HG03066 (cell line): Measurements from ENCODE around the gene CD63.

Source experiments
- ATAC-seq: cut with Tn5 transposase; IDR thresholded peaks from one replicate; pipeline ENCODE4 v1.9.1; 2021; ENCODE audit warnings: low read depth; ENCODE audit not compliant: unreplicated experiment

Gene CD63

DNA sequence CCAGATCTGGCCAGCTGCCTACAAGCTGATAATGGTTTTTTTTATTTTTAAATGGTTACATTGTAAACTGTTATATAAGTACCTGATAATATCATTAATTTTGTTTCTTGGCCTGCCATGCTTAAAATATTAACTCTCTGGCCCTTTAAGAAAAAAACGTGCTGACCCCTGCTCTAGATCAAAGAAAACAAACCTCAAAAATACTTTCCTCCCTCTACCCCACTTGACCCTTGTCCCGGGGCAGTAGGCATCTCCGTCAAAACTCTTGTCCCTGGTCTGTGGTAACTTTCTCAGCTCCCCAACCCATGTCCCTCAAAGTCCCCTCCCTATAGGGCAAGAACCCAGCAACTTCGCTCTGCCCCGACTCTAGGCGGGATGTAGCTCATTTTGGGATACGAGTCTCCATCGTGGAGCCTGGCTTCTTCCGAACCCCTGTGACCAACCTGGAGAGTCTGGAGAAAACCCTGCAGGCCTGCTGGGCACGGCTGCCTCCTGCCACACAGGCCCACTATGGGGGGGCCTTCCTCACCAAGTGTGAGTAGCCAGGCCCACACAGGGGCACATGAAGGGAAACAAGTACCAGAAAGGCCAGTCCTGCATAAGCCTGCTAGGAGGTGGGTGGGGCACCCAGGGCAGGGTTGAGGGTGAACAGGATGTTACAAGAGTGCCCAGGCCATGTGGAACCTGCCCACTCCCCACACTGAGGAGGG lies 5.1 kb downstream of the CD63 start:
- no peak for ATAC-seq

DNA sequence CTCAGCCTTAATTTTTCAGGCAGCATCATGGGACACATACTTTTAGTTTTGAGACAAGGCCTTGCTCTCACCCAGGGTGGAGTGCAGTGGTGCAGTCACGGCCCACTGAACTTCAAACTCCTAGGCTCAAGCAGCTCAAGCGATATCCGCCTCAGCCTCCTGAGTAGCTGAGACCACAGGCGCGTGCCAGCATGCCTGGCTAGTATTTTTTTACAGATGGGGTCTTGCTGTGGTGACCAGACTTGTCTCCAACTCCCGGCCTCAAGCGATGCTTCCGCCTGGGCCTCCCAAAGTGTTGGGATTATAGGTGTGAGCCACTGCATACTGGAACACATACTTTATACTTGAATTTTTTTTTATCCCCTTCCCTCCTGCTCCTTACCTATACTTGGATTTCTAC lies 5.9 kb downstream of the CD63 start:
- ATAC-seq, result no peak

GRCh38 chr12:55721601-55722213 lies 7.1 kb downstream of the CD63 start:
- no peak for ATAC-seq

DNA sequence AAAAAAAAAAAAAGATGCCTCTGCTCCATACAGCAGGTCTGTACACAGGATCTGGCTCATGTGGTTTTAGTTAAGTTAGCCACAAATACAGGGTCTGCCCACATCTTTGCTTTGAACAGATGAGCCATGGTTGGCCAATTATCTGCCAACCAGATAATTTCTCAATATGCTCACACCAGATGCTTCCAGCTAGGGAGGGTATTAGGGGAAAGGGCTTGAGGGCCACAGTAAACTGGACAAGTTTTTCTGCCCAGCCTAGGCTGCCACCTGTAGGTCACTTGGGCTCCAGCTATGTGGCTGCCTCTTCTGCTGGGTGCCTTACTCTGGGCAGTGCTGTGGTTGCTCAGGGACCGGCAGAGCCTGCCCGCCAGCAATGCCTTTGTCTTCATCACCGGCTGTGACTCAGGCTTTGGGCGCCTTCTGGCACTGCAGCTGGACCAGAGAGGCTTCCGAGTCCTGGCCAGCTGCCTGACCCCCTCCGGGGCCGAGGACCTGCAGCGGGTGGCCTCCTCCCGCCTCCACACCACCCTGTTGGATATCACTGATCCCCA lies 7.8 kb downstream of the CD63 start:
- no peak for ATAC-seq

DNA sequence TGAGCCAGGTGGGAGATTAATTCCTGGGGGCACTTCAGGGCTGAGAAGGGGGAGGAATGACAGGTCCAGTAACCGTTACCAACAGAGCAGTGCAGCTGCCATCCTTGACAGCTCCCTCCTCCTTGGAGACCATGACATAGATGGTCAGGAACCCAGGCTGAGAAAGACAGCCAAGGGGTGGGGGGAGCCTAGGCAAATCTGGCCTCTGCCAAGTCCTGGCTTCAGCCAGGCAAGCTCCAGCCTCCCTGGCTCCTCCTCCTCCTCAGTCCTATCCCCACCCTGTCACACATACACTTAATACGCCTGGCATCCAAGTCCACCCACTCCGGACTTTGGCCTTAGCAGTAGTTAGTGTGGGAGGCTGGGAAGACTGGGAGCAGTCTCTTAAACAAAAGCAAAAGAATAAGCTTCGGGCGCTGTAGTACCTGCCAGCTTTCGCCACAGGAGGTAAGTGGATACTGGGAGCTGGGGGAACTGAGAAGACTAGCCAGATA lies 8.7 kb downstream of the CD63 start, which contains the start of gene RDH5:
TSS of gene RDH5 (plus strand) at position 323 of the 494 bp plus-strand sequence. CDS start 792 bp downstream, outside the sequence.
- ATAC-seq, result no peak

DNA sequence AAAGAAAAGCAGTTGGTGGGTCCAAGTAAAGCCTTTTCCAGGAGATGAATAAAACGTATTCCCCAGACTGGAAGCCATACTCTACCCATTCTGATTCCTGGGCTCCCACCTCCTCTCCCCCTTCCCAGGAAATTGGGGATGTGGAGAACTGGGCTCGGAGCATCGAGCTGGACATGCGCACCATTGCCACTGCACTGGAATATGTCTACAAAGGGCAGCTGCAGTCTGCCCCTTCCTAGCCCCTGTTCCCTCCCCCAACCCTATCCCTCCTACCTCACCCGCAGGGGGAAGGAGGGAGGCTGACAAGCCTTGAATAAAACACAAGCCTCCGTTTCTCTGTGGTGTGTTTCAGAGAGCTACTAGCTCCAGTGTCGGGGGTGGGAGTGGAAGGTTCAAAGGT lies 9.4 kb downstream of the CD63 start:
- no peak for ATAC-seq

- ATAC-seq, result no peak
Observed at GRCh38 chr12:55718624-55719275, 10.1 kb downstream of the CD63 start.

GRCh38 chr12:55718015-55718414 lies 10.8 kb downstream of the CD63 start:
- ATAC-seq, result no peak

DNA sequence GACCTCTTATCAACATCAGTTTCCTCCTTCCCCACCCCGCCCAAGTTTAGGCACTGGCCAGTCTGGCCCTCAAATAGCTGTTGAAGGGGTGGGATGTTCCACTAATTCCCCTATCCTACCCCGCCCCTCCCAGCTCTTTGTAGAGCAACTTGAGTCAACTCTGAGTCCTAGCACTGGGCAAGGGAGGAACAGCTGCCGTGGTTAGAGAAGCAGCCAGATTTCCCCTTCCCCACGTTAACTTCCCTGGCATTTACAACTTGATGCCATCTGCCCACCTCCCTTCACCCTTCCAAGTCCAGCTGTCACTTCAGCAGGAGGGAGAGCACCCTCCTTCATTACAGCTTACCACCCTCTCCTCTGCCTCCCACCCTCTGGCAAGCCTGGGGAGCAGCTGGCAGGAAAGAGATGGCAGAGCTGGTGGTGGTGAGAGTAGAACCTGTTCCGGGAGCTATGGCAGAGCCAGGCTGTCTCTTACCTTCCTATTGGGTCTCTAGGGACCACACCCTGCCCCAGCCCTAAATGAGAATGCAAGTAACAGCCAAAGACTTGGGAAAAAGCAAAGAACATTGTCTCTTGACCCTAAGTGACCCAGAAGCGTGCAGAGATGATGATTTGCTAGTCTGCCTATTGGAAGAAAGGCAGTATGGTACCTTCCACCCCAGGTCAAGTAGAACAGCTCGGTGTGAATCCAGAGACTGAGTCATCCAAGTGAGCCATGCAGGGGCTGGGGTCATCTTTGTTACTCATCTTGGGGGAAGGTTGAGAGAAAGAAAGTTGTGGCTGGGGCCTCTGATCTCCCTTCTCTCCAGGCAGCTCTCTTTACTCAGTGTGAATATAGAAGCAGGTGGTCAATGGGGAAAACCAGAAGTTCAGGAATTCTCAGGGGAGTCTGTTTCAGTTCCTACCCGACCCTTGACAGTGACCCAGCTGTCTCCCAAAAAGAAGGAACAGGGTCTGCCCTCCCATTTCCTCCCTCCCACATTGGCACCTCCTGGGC lies 11.5 kb downstream of the CD63 start:
- ATAC-seq, result no peak

- ATAC-seq, result no peak
Observed at GRCh38 chr12:55716582-55716957, 12.2 kb downstream of the CD63 start.

- ATAC-seq, result peak; percentile 93
Observed at GRCh38 chr12:55715833-55716581, 12.8 kb downstream of the CD63 start, which contains the start of gene BLOC1S1. BLOC1S1 (plus strand) TSS chr12:55716046; CDS start chr12:55716052, 6 bp downstream.

DNA sequence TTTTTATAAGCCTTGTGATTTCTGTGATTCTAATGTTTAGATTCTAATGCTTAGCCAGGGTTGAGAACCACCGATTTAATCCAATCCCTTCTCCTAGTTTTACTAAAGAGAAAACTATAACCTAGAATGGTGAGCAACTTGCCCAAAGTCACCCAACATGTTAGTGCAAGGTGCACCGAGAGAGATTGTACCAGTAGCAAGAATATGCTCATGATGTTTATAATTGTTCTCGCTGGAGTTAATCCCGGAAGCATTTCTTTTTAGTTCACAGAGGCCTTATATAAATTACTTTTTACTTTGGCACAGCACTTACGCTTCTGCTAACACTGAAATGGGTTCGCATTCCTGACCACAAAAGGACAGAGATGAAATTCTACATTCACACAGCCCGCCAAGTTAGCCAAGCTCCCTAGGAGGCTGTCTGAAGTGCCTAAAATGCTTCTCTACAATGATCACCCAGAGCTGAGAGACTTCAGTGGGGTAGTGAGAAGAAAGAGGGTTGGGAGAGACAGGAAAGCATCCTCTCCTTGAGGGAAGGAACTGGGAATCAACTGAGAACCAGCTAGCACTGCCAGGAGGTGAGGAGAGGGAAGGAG lies 13.5 kb downstream of the CD63 start:
- ATAC-seq, result no peak

DNA sequence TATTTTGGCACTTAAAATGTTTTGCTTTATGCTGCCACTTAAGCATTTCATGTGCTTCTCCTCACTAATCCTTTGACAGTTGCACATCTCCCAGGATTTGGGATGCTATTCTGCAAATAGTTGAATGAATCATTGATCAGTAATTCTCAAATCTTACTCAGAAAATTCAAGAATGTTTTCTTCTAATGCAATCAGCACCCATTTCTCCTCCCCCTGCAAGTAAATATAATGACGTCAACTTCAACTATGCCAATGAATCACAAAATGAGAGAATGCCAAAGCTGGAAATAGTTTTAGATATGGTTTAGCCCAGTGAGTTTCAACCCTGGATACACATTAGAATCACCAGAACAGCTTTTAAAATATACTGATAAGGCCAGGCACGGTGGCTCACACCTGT lies 15.1 kb downstream of the CD63 start:
- ATAC-seq, result no peak

GRCh38 chr12:55712700-55713415 lies 16.0 kb downstream of the CD63 start:
- no peak for ATAC-seq

DNA sequence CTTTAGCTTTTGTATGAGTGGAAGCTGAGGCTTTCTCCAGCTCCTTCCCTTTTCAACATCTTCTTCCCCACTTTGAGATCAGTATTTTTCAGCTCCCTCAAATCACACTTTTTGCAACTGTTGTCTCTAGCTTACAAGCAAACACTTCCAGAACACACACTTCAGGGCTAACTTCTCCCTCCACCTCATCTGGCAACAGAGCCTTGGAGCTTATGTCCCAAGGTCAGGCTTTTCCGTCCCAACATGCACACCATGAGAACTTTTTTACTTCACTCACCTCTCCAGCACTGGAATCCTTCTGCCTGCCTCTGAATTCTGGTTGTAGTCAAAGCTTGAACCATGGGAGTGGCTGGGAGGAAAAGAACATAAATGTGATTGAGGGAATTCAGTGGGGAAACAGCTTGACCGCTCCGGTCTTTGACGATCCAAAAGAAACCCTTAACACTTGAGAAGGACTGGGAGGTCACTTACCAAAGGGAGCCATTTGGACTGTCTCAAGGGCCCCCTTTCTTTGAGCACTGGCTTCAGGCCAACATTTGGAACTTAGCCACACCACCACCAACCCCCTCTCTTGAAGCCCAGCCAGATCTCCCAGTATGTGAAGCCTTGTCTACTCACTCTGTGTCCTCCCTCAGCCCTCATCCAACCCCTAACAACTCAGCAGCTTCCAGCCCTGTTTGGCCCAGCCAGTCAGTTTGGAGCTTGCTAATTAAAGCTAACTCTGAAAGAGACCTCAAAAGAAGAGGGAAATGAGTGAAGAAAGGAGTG lies 16.8 kb downstream of the CD63 start:
- ATAC-seq, result no peak

GRCh38 chr12:55708695-55709233 lies 20.0 kb downstream of the CD63 start:
- no peak for ATAC-seq
